ENCODE results near the gene PGF. TPM values are rescaled to one million over a fixed set of nuclear protein-coding genes. Genes with fewer than 3 reads are reported as not detected.
"Not testable (repeated sequence)": the region's sequence is repeated elsewhere in the genome, so short reads cannot be mapped to it uniquely, and the experiment has no call there.

Gene PGF
- polyA plus RNA-seq, result under 1 TPM in 2 of 3 donors, not detected in 1; 0.06 to 0.07 TPM

- H3K27ac Mint-ChIP-seq, result no peak within 1 kb of the TSS
- no peaks in the 10 kb centered on the region for H3K9me3 Mint-ChIP-seq
- no peaks in the 10 kb centered on the region for H3K36me3 Mint-ChIP-seq
- peaks cover 0 to 12% (median 3%) of the 10 kb centered on the region in 3 donors for H3K27me3 Mint-ChIP-seq (ENCODE audit: low read depth in 3 of 3)
- peak; percentile 25 to 35 (median 32) for DNase-seq
- H3K4me1 Mint-ChIP-seq, result peaks cover 6% of the 10 kb centered on the region in 2 donors
- H3K4me3 Mint-ChIP-seq, result peak within 1 kb of the TSS; percentile 55 to 72 (median 61)
Observed at GRCh38 chr14:74955229-74956026, at the start of gene PGF. PGF (minus strand) TSS chr14:74955597; CDS start chr14:74955242, 355 bp downstream.

GRCh38 chr14:75003250-75004027 lies 48.0 kb upstream of the PGF start:
- Mint-ChIP-seq H3K36me3 (peaks cover 19 to 38% (median 26%) of the 10 kb centered on the region in 3 donors), H3K9me3 (peaks cover 0 to 3% (median 0%) of the 10 kb centered on the region in 6 donors), H3K27me3 (ENCODE audit: low read depth in 3 of 3) (peaks cover 11 to 13% (median 11%) of the 10 kb centered on the region in 3 donors), H3K4me1 (peaks cover 59 to 72% of the 10 kb centered on the region in 2 donors), H3K4me3 (peak overlapping the region; percentile 91 to 99 (median 97)), H3K27ac (peak overlapping the region; percentile 99 to 100 (median 100))
- peak in 1 of 3 donors; percentile 19 for DNase-seq

GRCh38 chr14:75002392-75003249 lies 47.2 kb upstream of the PGF start, which contains the start of gene EIF2B2:
EIF2B2 (plus strand) TSS chr14:75002921; CDS start chr14:75002991, 70 bp downstream.
- Mint-ChIP-seq H3K27ac (peak within 1 kb of the TSS; percentile 99 to 100 (median 100)), H3K27me3 (ENCODE audit: low read depth in 3 of 3) (peaks cover 11 to 13% (median 11%) of the 10 kb centered on the region in 3 donors), H3K9me3 (peaks cover 0 to 3% (median 0%) of the 10 kb centered on the region in 6 donors), H3K4me3 (peak within 1 kb of the TSS; percentile 91 to 99 (median 97)), H3K36me3 (peaks cover 14 to 32% (median 21%) of the 10 kb centered on the region in 3 donors), H3K4me1 (peaks cover 56 to 64% of the 10 kb centered on the region in 2 donors)
- DNase-seq, result peak; percentile 100

- Mint-ChIP-seq H3K4me3 (peak overlapping the region; percentile 91 to 99 (median 97)), H3K27me3 (ENCODE audit: low read depth in 3 of 3) (peaks cover 11 to 13% (median 11%) of the 10 kb centered on the region in 3 donors), H3K27ac (peak overlapping the region; percentile 99 to 100 (median 100)), H3K9me3 (peaks cover 0 to 3% (median 0%) of the 10 kb centered on the region in 6 donors), H3K4me1 (peaks cover 52 to 57% of the 10 kb centered on the region in 2 donors), H3K36me3 (peaks cover 7 to 25% (median 16%) of the 10 kb centered on the region in 3 donors)
- no peak for DNase-seq
Observed at GRCh38 chr14:75001899-75002298, 46.5 kb upstream of the PGF start.

- no peak for DNase-seq
- peaks cover 11 to 13% (median 11%) of the 10 kb centered on the region in 3 donors for H3K27me3 Mint-ChIP-seq (ENCODE audit: low read depth in 3 of 3)
- peaks cover 0 to 3% (median 0%) of the 10 kb centered on the region in 6 donors for H3K9me3 Mint-ChIP-seq
- H3K36me3 Mint-ChIP-seq, result peaks cover 7 to 19% (median 11%) of the 10 kb centered on the region in 3 donors
- H3K4me1 Mint-ChIP-seq, result peaks cover 47 to 51% of the 10 kb centered on the region in 2 donors
- H3K27ac Mint-ChIP-seq, result peak overlapping the region; percentile 99 to 100 (median 100)
- H3K4me3 Mint-ChIP-seq, result peak overlapping the region in 2 of 5 donors; percentile 33 to 46
Observed at GRCh38 chr14:75001261-75001660, 45.9 kb upstream of the PGF start.

GRCh38 chr14:74995781-74996180 lies 40.4 kb upstream of the PGF start:
- not testable (repeated sequence) for H3K4me3 Mint-ChIP-seq, H3K9me3 Mint-ChIP-seq

GRCh38 chr14:74994182-74994581 lies 38.8 kb upstream of the PGF start:
- not testable (repeated sequence) for H3K36me3 Mint-ChIP-seq

More at GRCh38 chr14:74995781-74996180, 40.4 kb upstream of the PGF start:
- not testable (repeated sequence) for H3K27me3 Mint-ChIP-seq (ENCODE audit: low read depth in 3 of 3); H3K36me3 Mint-ChIP-seq; H3K4me1 Mint-ChIP-seq; DNase-seq; H3K27ac Mint-ChIP-seq

GRCh38 chr14:74988993-74989392 lies 33.6 kb upstream of the PGF start:
- no peak overlapping the region for H3K27ac Mint-ChIP-seq
- DNase-seq, result no peak
- no peaks in the 10 kb centered on the region for H3K4me1 Mint-ChIP-seq
- H3K36me3 Mint-ChIP-seq, result no peaks in the 10 kb centered on the region
- peaks cover 0 to 4% (median 0%) of the 10 kb centered on the region in 3 donors for H3K27me3 Mint-ChIP-seq (ENCODE audit: low read depth in 3 of 3)
- no peak overlapping the region for H3K4me3 Mint-ChIP-seq
- H3K9me3 Mint-ChIP-seq, result peaks cover 0 to 1% (median 0%) of the 10 kb centered on the region in 6 donors

More at GRCh38 chr14:74994182-74994581, 38.8 kb upstream of the PGF start:
- not testable (repeated sequence) for H3K27ac Mint-ChIP-seq; H3K9me3 Mint-ChIP-seq; H3K27me3 Mint-ChIP-seq (ENCODE audit: low read depth in 3 of 3); DNase-seq; H3K4me3 Mint-ChIP-seq; H3K4me1 Mint-ChIP-seq

GRCh38 chr14:74988131-74988530 lies 32.7 kb upstream of the PGF start:
- no peaks in the 10 kb centered on the region for H3K4me1 Mint-ChIP-seq
- no peaks in the 10 kb centered on the region for H3K36me3 Mint-ChIP-seq
- no peaks in the 10 kb centered on the region for H3K9me3 Mint-ChIP-seq
- no peak overlapping the region for H3K4me3 Mint-ChIP-seq
- no peak overlapping the region for H3K27ac Mint-ChIP-seq
- DNase-seq, result no peak
- H3K27me3 Mint-ChIP-seq (ENCODE audit: low read depth in 3 of 3), result peaks cover 0 to 4% (median 0%) of the 10 kb centered on the region in 3 donors

- H3K27ac Mint-ChIP-seq, result no peak overlapping the region
- DNase-seq, result no peak
- H3K36me3 Mint-ChIP-seq, result no peaks in the 10 kb centered on the region
- no peak overlapping the region for H3K4me3 Mint-ChIP-seq
- H3K4me1 Mint-ChIP-seq, result no peaks in the 10 kb centered on the region
- no peaks in the 10 kb centered on the region for H3K27me3 Mint-ChIP-seq (ENCODE audit: low read depth in 3 of 3)
- no peaks in the 10 kb centered on the region for H3K9me3 Mint-ChIP-seq
Observed at GRCh38 chr14:74985806-74986205, 30.4 kb upstream of the PGF start.

- no peak for DNase-seq
- Mint-ChIP-seq H3K27ac (no peak overlapping the region), H3K4me1 (no peaks in the 10 kb centered on the region), H3K9me3 (no peaks in the 10 kb centered on the region), H3K4me3 (no peak overlapping the region), H3K36me3 (no peaks in the 10 kb centered on the region), H3K27me3 (ENCODE audit: low read depth in 3 of 3) (no peaks in the 10 kb centered on the region)
Observed at GRCh38 chr14:74985028-74985310, 29.6 kb upstream of the PGF start.

GRCh38 chr14:74984236-74985027 lies 29.0 kb upstream of the PGF start:
- no peak overlapping the region for H3K4me3 Mint-ChIP-seq
- no peaks in the 10 kb centered on the region for H3K36me3 Mint-ChIP-seq
- no peaks in the 10 kb centered on the region for H3K9me3 Mint-ChIP-seq
- DNase-seq, result no peak
- H3K27me3 Mint-ChIP-seq (ENCODE audit: low read depth in 3 of 3), result no peaks in the 10 kb centered on the region
- H3K4me1 Mint-ChIP-seq, result no peaks in the 10 kb centered on the region
- H3K27ac Mint-ChIP-seq, result no peak overlapping the region

Measured in immature natural killer cell (primary cell).